Lower leg skin (tissue), 4 donors: ENCODE measurements around the gene SDR9C7. TPM values are rescaled to one million over a fixed set of nuclear protein-coding genes. Genes with fewer than 3 reads are reported as not detected.
"Not testable (repeated sequence)": the region's sequence is repeated elsewhere in the genome, so short reads cannot be mapped to it uniquely, and the experiment has no call there.

Experiments used
- DNase-seq, 2 donors: peaks; one replicate each; pipeline ENCODE4 v3.0.0-alpha.2; 2019; ENCODE audit warnings: low spot score in 2 of 2
- H3K4me3 ChIP-seq: fragments of 200-600 bp; sonication (generic); 2 replicates; pipeline ENCODE4 v1.5.1; 2017; ENCODE audit warnings: mild to moderate bottlenecking, low read depth; ENCODE audit not compliant: poor library complexity, severe bottlenecking
- CTCF ChIP-seq, 3 donors: fragments of 450-650 bp; IDR thresholded peaks; one replicate each; pipeline ENCODE4 v1.5.1; 2016; ENCODE audit warnings: antibody characterized with exemption in 3 of 3, mild to moderate bottlenecking in 3 of 3, moderate library complexity in 2 of 3
- POLR2A ChIP-seq, 2 donors: fragments of 450-650 bp; IDR thresholded peaks; one replicate each; pipeline ENCODE4 v1.6.1; 2016 to 2017; ENCODE audit warnings: antibody characterized with exemption in 2 of 2, mild to moderate bottlenecking in 1 of 2, moderate library complexity in 1 of 2
- WGBS, 2 donors: methylation state at CpG; one replicate each; pipeline ENCODE4 v1.1.5; 2018; 5-methylcytosine and 5-hydroxymethylcytosine counted together
- intact Hi-C: fragments of 100-400 bp; cut with DNase I; formaldehyde crosslinking; loops from one replicate; pipeline ENCODE4 v1.15.0; 2023; ENCODE audit warnings: low total_unique reads
- total RNA-seq, 4 donors: library from RNA; depleted of rRNA; stranded (reverse); fragments of >200 nt; gene quantifications; one replicate each; pipeline ENCODE4 v1.1.0, GENCODE V29; 2016

The SDR9C7 gene
- total RNA-seq, 4 donors from 2014 or later = 71.0 to 161 (median 105) TPM

GRCh38 chr12:56884421-56884820, 49.8 kb downstream of the SDR9C7 start:
- WGBS, 2 donors = 55 to 58% methylated on average over 1 of the region's 1 CpG
- DNase-seq = no peak
- intact Hi-C loops = loop anchor here (2.0 kb wide), 1 partner anchor 20 kb away; no protein-coding TSS in a partner anchor
- H3K4me3 ChIP-seq = no peak overlapping the region
- TF ChIP-seq CTCF (IDR thresholded peaks at IDR 0.05) (no peak), POLR2A (IDR thresholded peaks at IDR 0.05) (no peak)

- H3K4me3 ChIP-seq, intact Hi-C loops, DNase-seq: not testable (repeated sequence)
- WGBS, 2 donors = 82 to 84% methylated on average over 3 of the region's 3 CpGs
Observed at GRCh38 chr12:56882407-56882806, 51.8 kb downstream of the SDR9C7 start.

GRCh38 chr12:56880125-56880992, 53.8 kb downstream of the SDR9C7 start:
- no peak for DNase-seq
- no peak overlapping the region for H3K4me3 ChIP-seq
- TF ChIP-seq POLR2A (IDR thresholded peaks at IDR 0.05) (no peak), CTCF (IDR thresholded peaks at IDR 0.05) (no peak)
- WGBS, 2 donors = 54 to 63% methylated on average over 1 of the region's 1 CpG
- intact Hi-C loops = no loop called here

GRCh38 chr12:56879240-56880124, 54.7 kb downstream of the SDR9C7 start:
- DNase-seq, intact Hi-C loops, H3K4me3 ChIP-seq: not testable (repeated sequence)
- 80 to 87% methylated on average over 18 to 21 of the region's 28 CpGs for WGBS, 2 donors

- H3K4me3 ChIP-seq = no peak overlapping the region
- no peak for DNase-seq
- TF ChIP-seq CTCF (IDR thresholded peaks at IDR 0.05) (no peak), POLR2A (IDR thresholded peaks at IDR 0.05) (no peak)
- intact Hi-C loops = no loop called here
Observed at GRCh38 chr12:56878010-56878339, 56.2 kb downstream of the SDR9C7 start.

GRCh38 chr12:56877195-56878009, 56.8 kb downstream of the SDR9C7 start:
- TF ChIP-seq CTCF (IDR thresholded peaks at IDR 0.05) (no peak), POLR2A (IDR thresholded peaks at IDR 0.05) (no peak)
- no peak overlapping the region for H3K4me3 ChIP-seq
- DNase-seq = no peak
- intact Hi-C loops = no loop called here
- 33 to 57% methylated on average over 1 of the region's 1 CpG for WGBS, 2 donors
